Stomach (tissue), 9 donors: ENCODE data around the gene EVC. TPM values are rescaled to one million over a fixed set of nuclear protein-coding genes. Genes with fewer than 3 reads are reported as not detected.
A peak's percentile ranks its signal among the peaks of the same experiment; 100 is the strongest.

Source experiments
- DNase-seq, 2 donors: peaks; one replicate each; pipeline versions ENCODE4 v3.0.0 to v3.0.0-alpha.2; 2013 to 2019
- H3K27ac ChIP-seq, 5 donors: fragments of 200-600 bp in 4 of 5; sonication (generic) in 4 of 5; one replicate each; pipeline ENCODE4 v1.5.1; 2013 to 2019; ENCODE audit warnings: mild to moderate bottlenecking in 1 of 5, moderate library complexity in 1 of 5
- H3K27me3 ChIP-seq, 3 donors: fragments of 200-600 bp; sonication (generic); one replicate each; pipeline ENCODE4 v1.5.1; 2017 to 2019; ENCODE audit warnings: mixed run types in 1 of 3
- H3K36me3 ChIP-seq, 4 donors: fragments of 200-600 bp; sonication (generic); 1 replicate in 3 of 4; 2 replicates in 1 of 4; pipeline ENCODE4 v1.5.1; 2016 to 2019
- H3K4me1 ChIP-seq, 4 donors: fragments of 200-600 bp; sonication (generic); one replicate each; pipeline ENCODE4 v1.5.1; 2016 to 2019
- H3K4me3 ChIP-seq, 4 donors: fragments of 200-600 bp; sonication (generic) in 3 of 4; one replicate each; pipeline ENCODE4 v1.5.1; 2016 to 2019; ENCODE audit warnings: mild to moderate bottlenecking in 1 of 4
- H3K9me3 ChIP-seq, 4 donors: fragments of 200-600 bp; sonication (generic); one replicate each; pipeline ENCODE4 v1.5.1; 2016 to 2019
- CTCF ChIP-seq, 7 experiments: fragments of 450-650 bp in 4 of 7; fragments of 200-600 bp in 3 of 7; sonication (generic) in 3 of 7; IDR thresholded peaks; one replicate each; pipeline ENCODE4 v1.5.1; 2016 to 2019; ENCODE audit warnings: antibody characterized with exemption in 7 of 7, control low read depth in 2 of 7, mild to moderate bottlenecking in 1 of 7
- EP300 ChIP-seq: sonication (generic); formaldehyde crosslinking; IDR thresholded peaks from one replicate; pipeline ENCODE4 v1.6.1; 2017; ENCODE audit warnings: antibody characterized with exemption
- POLR2A ChIP-seq, 4 donors: fragments of 450-650 bp; IDR thresholded peaks; one replicate each; pipeline ENCODE4 v1.6.1; 2016; ENCODE audit warnings: antibody characterized with exemption in 4 of 4, control low read depth in 2 of 4, mild to moderate bottlenecking in 1 of 4, moderate library complexity in 1 of 4
- POLR2AphosphoS5 ChIP-seq, 3 donors: sonication (generic); formaldehyde crosslinking; IDR thresholded peaks; one replicate each; pipeline ENCODE4 v1.6.1; 2016; ENCODE audit warnings: antibody characterized with exemption in 3 of 3
- WGBS, 5 donors: extraction: QIAGEN DNeasy Blood & Tissue Kit in 3 of 5; methylation state at CpG; one replicate each; pipeline versions ENCODE4 v1.1.5 to v1.1.7; 2013 to 2018; 5-methylcytosine and 5-hydroxymethylcytosine counted together
- intact Hi-C: fragments of 100-400 bp; cut with DNase I; formaldehyde crosslinking; loops from one replicate; pipeline ENCODE4 v1.15.1; 2023; ENCODE audit warnings: low total_unique reads
- polyA plus RNA-seq, 3 donors: library from polyadenylated mRNA; stranded (reverse); fragments of 200-250 nt; gene quantifications; one replicate each; pipeline ENCODE4 v1.2.3, GENCODE V29; 2013
- total RNA-seq, 5 donors: library from RNA; depleted of rRNA; stranded (reverse); fragments of >200 nt; gene quantifications; one replicate each; pipeline versions ENCODE4 v1.1.0 to v1.2.3, GENCODE V29; 2014 to 2016
- donor health status: healthy with polysubstance abuse.
- donor health status: Bipolar disorder and iron deficiency.
- donor health status: healthy.

Gene EVC
- total and polyA plus RNA-seq, 8 donors = 1.5 to 346 (median 12.5) TPM

GRCh38 chr4:5704276-5704675, 6.7 kb upstream of the EVC start:
- no peak for DNase-seq
- no peak for TF ChIP-seq POLR2A (IDR thresholded peaks at IDR 0.05)
- TF ChIP-seq POLR2AphosphoS5 (IDR thresholded peaks at IDR 0.05) = no peak
- TF ChIP-seq CTCF (IDR thresholded peaks at IDR 0.05) = no peak
- no peak for TF ChIP-seq EP300
- Histone ChIP-seq H3K27me3 (peaks cover 0 to 20% (median 18%) of the 10 kb centered on the region in 3 donors), H3K9me3 (no peaks in the 10 kb centered on the region), H3K4me1 (peaks cover 13 to 30% (median 26%) of the 10 kb centered on the region in 4 donors), H3K27ac (no peak overlapping the region), H3K36me3 (peaks cover 0 to 20% (median 0%) of the 10 kb centered on the region in 4 donors), H3K4me3 (no peak overlapping the region)
- 89 to 96% (median 93%) methylated on average over 6 of the region's 6 CpGs for WGBS, 5 donors
- intact Hi-C loops = no loop called here

- DNase-seq = peak in 1 of 2 donors; percentile 69
- intact Hi-C loops = no loop called here
- Histone ChIP-seq H3K27me3 (peaks cover 0 to 25% (median 20%) of the 10 kb centered on the region in 3 donors), H3K4me1 (peaks cover 21 to 45% (median 38%) of the 10 kb centered on the region in 4 donors), H3K9me3 (no peaks in the 10 kb centered on the region), H3K4me3 (no peak overlapping the region), H3K36me3 (peaks cover 0 to 15% (median 0%) of the 10 kb centered on the region in 4 donors), H3K27ac (no peak overlapping the region)
- WGBS, 5 donors = 73 to 85% (median 81%) methylated on average over 5 of the region's 5 CpGs
- no peak for TF ChIP-seq EP300
- no peak for TF ChIP-seq POLR2AphosphoS5 (IDR thresholded peaks at IDR 0.05)
- TF ChIP-seq CTCF (IDR thresholded peaks at IDR 0.05) = no peak
- TF ChIP-seq POLR2A (IDR thresholded peaks at IDR 0.05) = no peak
These were observed 5.2 kb upstream of the EVC start for GRCh38 chr4:5705647-5706320.

- Histone ChIP-seq H3K9me3 (no peaks in the 10 kb centered on the region), H3K27ac (no peak overlapping the region), H3K4me1 (peaks cover 23 to 50% (median 43%) of the 10 kb centered on the region in 4 donors), H3K36me3 (peaks cover 0 to 14% (median 0%) of the 10 kb centered on the region in 4 donors), H3K27me3 (peaks cover 0 to 32% (median 20%) of the 10 kb centered on the region in 3 donors), H3K4me3 (peak overlapping the region in 1 of 4 donors; percentile 65)
- DNase-seq = peak in 1 of 2 donors; percentile 9
- WGBS, 5 donors = 82 to 97% (median 92%) methylated on average over 8 to 11 of the region's 11 CpGs
- no peak for TF ChIP-seq EP300
- no peak for TF ChIP-seq CTCF (IDR thresholded peaks at IDR 0.05)
- TF ChIP-seq POLR2AphosphoS5 (IDR thresholded peaks at IDR 0.05) = no peak
- TF ChIP-seq POLR2A (IDR thresholded peaks at IDR 0.05) = no peak
- intact Hi-C loops = no loop called here
These were observed 4.3 kb upstream of the EVC start for GRCh38 chr4:5706486-5707290.

DNA sequence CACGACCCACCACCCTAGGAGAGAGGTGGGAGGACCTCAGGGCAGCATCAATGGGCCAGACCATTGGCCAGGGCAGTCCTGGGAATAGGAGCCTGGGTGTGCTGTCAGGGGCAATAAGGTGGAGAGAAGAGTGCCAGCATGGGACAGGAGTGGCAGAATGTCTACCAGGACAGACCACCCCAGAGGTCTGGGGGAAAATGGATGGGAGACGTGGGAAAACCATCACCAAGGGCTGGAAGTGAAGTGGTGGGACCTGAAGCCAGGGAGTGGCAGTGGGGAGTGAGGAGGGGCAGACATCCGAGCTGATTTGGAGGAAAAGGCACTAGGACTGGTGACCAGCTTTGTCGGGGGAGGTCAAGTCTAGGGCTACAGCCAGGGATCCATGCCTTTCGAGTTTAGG, 3.6 kb upstream of the EVC start:
- H3K9me3 ChIP-seq = no peaks in the 10 kb centered on the region
- DNase-seq = no peak
- peaks cover 0 to 37% (median 20%) of the 10 kb centered on the region in 3 donors for H3K27me3 ChIP-seq
- H3K4me1 ChIP-seq = peaks cover 27 to 57% (median 50%) of the 10 kb centered on the region in 4 donors
- peak overlapping the region; percentile 51 to 79 (median 70) for H3K4me3 ChIP-seq
- intact Hi-C loops = no loop called here
- peaks cover 0 to 14% (median 0%) of the 10 kb centered on the region in 4 donors for H3K36me3 ChIP-seq
- TF ChIP-seq POLR2AphosphoS5 (IDR thresholded peaks at IDR 0.05) (no peak), POLR2A (IDR thresholded peaks at IDR 0.05) (no peak), EP300 (no peak), CTCF (IDR thresholded peaks at IDR 0.05) (no peak)
- 49 to 58% (median 55%) methylated on average over 5 of the region's 5 CpGs for WGBS, 5 donors
- no peak overlapping the region for H3K27ac ChIP-seq
